Measurements from ENCODE around the gene EBF3. TPM values are rescaled to one million over a fixed set of nuclear protein-coding genes. Genes with fewer than 3 reads are reported as not detected.

EBF3 gene
- total and polyA plus RNA-seq, 2 donors = 5.1 to 29.4 TPM

DNA sequence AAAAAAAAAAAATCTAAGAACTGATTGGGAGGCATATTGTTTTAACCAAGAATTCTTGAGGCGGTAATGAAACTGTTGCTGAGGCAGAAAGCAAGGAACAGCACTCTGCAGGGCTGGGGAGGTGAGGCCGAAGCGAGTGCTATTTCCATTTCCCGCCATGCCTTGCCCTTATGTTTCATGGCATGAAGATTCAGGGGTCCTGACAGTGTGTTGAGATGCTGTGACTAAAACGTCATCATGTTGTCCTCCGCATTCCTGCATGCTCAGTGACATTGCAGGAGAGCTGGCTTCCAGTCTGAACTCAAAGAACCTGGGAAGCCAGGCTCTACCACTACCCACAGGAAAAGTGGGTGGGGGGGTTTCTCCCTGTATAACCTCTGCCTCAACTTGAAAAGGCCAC lies 85.2 kb downstream of the EBF3 start:
- H3K4me3 ChIP-seq (ENCODE audit: low read depth, low read length) = no peak overlapping the region
- H3K36me3 ChIP-seq (ENCODE audit: insufficient read depth) = no peaks in the 10 kb centered on the region
- WGBS = 89% methylated on average over 6 of the region's 6 CpGs
- no peak for DNase-seq (ENCODE audit: extremely low spot score)
- no peak overlapping the region for H3K27ac ChIP-seq (ENCODE audit: low read depth)
- no peaks in the 10 kb centered on the region for H3K4me1 ChIP-seq (ENCODE audit: insufficient read depth)

DNA sequence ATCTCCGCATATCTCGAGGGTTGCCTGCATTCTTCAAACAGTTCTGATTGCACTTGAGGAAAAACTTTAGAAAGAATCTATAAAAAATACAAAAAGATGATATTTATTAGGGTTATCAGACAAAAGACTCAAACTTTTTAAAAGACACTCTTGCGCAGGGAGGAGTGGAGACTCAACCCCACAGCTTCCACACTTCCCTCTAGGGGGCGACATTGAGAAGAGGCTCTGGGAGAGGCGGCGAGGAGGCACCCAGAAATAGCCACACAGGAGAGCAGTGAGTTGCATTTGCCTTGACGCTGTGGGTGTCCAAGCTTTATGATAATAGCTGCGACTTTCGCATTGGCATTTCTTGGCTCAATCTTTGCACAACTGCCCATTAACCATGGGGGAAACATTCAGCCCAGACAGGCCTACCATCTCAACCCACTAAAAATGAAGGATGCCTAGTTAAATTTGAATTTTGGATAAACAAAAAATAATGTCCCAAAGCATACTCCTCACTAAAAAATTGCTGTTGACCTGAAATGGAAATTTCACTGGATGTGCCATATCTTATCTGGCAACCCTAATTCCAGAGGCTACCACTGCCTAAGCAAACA lies 86.2 kb downstream of the EBF3 start:
- 76% methylated on average over 9 of the region's 9 CpGs for WGBS
- H3K4me1 ChIP-seq (ENCODE audit: insufficient read depth) = no peaks in the 10 kb centered on the region
- no peaks in the 10 kb centered on the region for H3K36me3 ChIP-seq (ENCODE audit: insufficient read depth)
- no peak for DNase-seq (ENCODE audit: extremely low spot score)
- no peak overlapping the region for H3K27ac ChIP-seq (ENCODE audit: low read depth)
- H3K4me3 ChIP-seq (ENCODE audit: low read depth, low read length) = no peak overlapping the region

DNA sequence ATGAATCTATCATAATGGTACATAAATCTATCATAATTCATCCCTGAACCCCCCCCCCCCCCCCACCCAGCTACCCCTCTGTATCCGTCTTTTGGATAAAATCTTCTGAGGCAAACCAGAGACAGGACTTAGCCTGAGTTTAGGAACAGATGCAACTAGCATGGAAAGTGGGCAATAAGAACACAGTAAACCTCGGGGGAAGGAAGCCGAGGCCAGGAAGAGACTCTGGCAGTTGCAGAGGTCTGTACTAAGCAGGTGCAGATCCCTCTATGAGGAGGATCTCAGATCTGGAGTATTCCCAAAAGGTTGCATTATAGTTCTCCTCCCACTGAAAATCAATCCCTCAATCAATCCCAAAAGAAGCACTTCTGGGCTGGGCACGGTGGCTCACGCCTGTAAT lies 87.2 kb downstream of the EBF3 start:
- WGBS = 73% methylated on average over 5 of the region's 5 CpGs
- no peak for DNase-seq (ENCODE audit: extremely low spot score)
- no peaks in the 10 kb centered on the region for H3K36me3 ChIP-seq (ENCODE audit: insufficient read depth)
- no peak overlapping the region for H3K4me3 ChIP-seq (ENCODE audit: low read depth, low read length)
- H3K27ac ChIP-seq (ENCODE audit: low read depth) = no peak overlapping the region
- H3K4me1 ChIP-seq (ENCODE audit: insufficient read depth) = no peaks in the 10 kb centered on the region

DNA sequence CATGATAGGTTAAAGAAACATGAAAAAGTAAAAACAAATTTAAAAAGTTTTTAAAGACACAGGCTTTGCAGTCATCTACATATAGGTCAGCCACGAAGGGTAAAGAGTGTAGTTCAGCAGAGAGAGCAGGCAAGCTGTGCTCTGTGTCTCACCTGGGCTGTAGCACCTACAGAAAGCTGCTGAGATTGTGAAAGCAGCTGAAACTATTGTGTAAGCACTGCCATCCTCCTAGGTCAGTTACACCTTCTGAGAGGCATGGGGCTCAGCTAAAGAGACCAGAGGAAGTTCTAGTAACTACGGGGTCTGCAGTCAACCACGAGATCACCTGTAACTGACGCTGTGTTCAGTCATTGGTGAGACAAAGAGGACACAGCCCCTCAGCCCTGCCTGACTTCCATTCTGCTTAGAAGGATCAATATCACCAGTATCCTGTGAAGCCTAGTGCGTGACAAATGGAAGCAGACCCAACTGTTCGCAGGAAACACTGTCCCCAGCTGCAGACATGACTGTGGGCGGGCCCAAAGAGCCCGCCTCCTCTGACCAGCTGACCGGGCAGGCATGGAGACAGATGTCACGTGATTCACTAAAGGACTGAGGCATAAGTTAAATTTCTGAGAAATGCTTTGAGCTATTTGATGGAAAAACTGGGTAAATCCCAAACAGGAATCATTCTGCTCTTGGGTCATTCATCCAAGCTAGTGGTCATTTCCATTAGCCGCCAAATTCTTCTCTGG lies 87.9 kb downstream of the EBF3 start:
- no peak for DNase-seq (ENCODE audit: extremely low spot score)
- Histone ChIP-seq H3K27ac (ENCODE audit: low read depth) (no peak overlapping the region), H3K36me3 (ENCODE audit: insufficient read depth) (no peaks in the 10 kb centered on the region), H3K4me1 (ENCODE audit: insufficient read depth) (no peaks in the 10 kb centered on the region), H3K4me3 (ENCODE audit: low read depth, low read length) (no peak overlapping the region)
- 83% methylated on average over 11 of the region's 11 CpGs for WGBS

DNA sequence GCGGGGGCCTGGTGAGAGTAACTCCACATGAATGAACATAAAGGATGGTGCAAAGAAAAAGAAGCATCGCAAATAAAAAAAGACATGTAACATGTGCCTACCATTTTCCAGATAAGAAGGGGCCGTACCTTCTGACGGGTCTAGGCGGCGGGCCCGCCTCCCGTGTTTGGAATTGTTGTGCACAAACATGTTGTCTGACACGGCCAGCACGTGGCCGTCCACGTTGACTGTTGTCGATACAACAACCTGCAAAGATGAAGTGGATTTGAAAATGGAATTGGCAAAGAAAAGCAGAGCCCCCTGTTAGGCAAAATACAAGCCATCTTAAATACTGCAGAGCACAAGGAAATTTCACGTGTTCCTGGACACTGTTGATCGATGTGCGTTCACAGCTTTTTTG lies 90.7 kb downstream of the EBF3 start:
- H3K36me3 ChIP-seq (ENCODE audit: insufficient read depth) = no peaks in the 10 kb centered on the region
- H3K27ac ChIP-seq (ENCODE audit: low read depth) = no peak overlapping the region
- DNase-seq (ENCODE audit: extremely low spot score) = no peak
- H3K4me1 ChIP-seq (ENCODE audit: insufficient read depth) = peaks cover 2% of the 10 kb centered on the region
- WGBS = 94% methylated on average over 16 of the region's 16 CpGs
- H3K4me3 ChIP-seq (ENCODE audit: low read depth, low read length) = no peak overlapping the region

DNA sequence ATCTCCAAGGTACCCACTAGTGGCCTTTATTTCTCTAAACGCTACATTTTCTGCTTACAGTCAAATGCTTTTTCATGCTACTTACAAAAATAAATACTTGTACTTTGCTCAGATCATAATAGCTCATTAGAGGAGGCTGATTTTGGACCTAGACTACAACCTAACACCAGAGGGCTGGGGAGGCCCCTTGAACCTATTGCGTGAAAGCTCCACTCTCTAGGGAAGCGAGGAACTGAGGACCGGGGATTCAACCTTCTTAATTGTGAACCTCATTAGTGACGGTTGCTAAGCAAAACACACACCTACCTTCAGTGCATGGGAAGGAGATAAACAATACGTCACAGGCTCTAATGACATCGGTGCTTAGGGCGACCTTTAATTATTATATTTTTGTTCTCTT lies 92.1 kb downstream of the EBF3 start:
- DNase-seq (ENCODE audit: extremely low spot score) = no peak
- Histone ChIP-seq H3K36me3 (ENCODE audit: insufficient read depth) (no peaks in the 10 kb centered on the region), H3K4me3 (ENCODE audit: low read depth, low read length) (no peak overlapping the region), H3K27ac (ENCODE audit: low read depth) (no peak overlapping the region), H3K4me1 (ENCODE audit: insufficient read depth) (peaks cover 2% of the 10 kb centered on the region)
- WGBS = 91% methylated on average over 8 of the region's 8 CpGs

DNA sequence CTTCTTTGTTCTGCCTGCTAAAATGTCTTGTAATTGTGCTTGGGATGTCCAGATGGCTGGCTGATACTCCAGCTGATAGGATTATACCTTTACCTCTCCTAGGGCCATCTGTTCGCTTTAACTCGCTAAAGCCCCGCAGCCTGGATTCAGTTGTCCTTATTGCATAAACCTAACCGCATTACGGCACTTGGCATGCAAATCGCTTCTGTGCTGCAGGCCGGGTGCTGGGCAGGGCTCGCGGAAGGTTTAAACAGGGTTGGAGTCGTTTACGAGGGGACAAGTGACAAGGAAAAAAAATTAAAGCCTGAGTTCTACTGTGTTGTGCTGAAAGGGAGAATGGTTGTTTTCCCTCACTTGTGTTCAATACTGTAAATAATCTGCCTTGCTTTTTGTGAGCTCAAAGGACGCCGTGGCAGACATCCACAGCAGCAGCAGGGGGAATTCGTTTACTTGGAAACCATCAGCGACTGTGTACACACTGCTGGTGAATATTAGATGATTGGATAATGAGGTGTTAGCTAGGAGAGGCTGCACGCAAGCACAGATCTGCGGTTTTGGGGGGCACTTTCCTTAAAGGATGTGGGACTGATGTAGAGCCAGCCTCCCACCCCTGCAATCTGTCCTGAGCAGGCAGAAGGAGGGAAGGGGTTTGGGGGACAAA lies 93.0 kb downstream of the EBF3 start:
- DNase-seq (ENCODE audit: extremely low spot score) = peak; percentile 21
- Histone ChIP-seq H3K4me3 (ENCODE audit: low read depth, low read length) (no peak overlapping the region), H3K36me3 (ENCODE audit: insufficient read depth) (no peaks in the 10 kb centered on the region), H3K4me1 (ENCODE audit: insufficient read depth) (peaks cover 2% of the 10 kb centered on the region), H3K27ac (ENCODE audit: low read depth) (no peak overlapping the region)
- WGBS = 29% methylated on average over 17 of the region's 17 CpGs

DNA sequence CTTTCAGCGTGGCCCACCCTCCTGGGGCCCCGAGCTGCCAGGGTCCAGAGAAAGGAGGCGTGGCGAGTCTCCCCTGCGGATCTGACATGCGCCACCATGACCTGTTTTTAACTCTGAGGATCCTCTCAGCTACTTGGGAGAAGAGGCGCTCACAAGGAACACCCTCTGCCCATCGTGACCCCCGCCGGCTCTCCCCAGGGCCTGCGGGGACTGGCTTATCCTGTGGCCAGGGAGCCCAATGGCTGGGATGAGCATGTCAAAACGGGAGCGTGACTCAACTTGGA lies 93.7 kb downstream of the EBF3 start:
- peaks cover 2% of the 10 kb centered on the region for H3K4me1 ChIP-seq (ENCODE audit: insufficient read depth)
- no peak overlapping the region for H3K27ac ChIP-seq (ENCODE audit: low read depth)
- WGBS = 94% methylated on average over 13 of the region's 13 CpGs
- H3K36me3 ChIP-seq (ENCODE audit: insufficient read depth) = no peaks in the 10 kb centered on the region
- no peak for DNase-seq (ENCODE audit: extremely low spot score)
- H3K4me3 ChIP-seq (ENCODE audit: low read depth, low read length) = no peak overlapping the region

DNA sequence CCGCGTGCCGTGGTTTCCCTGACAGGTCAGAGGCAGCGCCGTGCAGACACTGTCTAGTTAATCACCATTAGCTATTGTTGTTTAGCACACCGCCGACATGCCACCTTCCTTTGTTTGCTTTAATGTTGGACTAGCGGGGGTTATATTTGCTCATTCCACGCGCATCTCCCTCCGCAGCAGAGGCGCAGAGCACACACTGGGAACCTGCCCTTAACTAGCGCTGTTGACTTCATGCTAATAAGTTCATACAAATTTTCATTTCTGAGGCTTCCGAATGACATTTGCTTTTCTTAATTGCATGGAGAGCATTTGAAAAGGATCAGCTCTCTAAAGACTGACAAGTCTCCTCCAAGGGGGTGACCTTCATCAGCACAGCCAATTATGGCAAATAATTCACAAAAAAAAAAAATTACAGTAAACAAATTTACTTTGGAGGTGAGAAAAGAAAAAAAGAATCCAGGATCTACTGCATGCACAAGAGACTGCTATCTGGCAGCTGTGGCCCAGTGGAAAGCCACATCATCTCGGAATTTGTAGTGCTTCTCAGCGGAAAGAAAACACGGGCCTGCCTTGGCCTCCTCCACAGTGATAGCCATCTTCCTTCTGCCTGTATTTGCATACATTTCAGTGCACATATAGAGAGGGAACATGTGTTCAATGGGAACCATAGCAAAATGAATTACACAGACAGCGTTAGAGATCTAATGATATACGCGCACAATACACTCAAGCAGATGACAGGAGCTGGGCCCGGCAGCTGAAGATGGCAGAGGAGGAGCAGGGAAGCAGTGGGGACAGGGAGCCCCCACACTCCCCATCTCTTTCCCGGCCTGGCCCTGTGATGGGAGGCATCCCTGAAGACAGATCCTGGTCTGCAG lies 94.2 kb downstream of the EBF3 start:
- Histone ChIP-seq H3K4me3 (ENCODE audit: low read depth, low read length) (no peak overlapping the region), H3K4me1 (ENCODE audit: insufficient read depth) (peaks cover 2% of the 10 kb centered on the region), H3K27ac (ENCODE audit: low read depth) (no peak overlapping the region), H3K36me3 (ENCODE audit: insufficient read depth) (no peaks in the 10 kb centered on the region)
- no peak for DNase-seq (ENCODE audit: extremely low spot score)
- WGBS = 95% methylated on average over 22 of the region's 22 CpGs

DNA sequence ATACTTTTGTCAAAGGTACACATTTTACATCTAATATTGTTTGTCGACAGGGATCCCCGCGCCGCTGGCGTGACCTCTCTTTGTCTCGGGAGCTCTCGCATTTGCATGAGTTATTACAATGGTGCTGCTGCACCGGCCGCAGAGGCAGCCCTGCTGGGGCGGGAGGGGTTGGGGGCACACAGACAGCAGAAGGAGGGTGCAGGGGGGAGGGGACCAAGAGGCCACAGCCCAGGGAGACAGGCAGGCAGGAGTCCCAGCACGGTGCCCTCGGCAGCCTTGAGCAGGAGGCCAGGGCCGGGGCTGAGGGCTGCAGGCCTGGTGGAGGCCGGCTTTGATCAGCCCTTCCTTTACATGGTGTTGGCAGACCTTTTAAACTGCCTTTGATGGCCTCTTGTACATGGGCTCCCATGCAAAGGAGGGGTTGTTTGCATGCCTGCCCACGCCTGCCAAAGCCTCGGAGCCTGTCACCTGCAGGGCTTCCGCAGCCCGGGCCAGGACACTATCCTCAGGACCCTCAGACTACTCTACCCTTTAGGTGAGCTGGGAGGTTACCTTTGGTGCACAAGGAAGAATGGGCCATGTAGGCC lies 95.5 kb downstream of the EBF3 start:
- Histone ChIP-seq H3K27ac (ENCODE audit: low read depth) (no peak overlapping the region), H3K4me3 (ENCODE audit: low read depth, low read length) (no peak overlapping the region), H3K4me1 (ENCODE audit: insufficient read depth) (peaks cover 2% of the 10 kb centered on the region), H3K36me3 (ENCODE audit: insufficient read depth) (no peaks in the 10 kb centered on the region)
- DNase-seq (ENCODE audit: extremely low spot score) = no peak
- 86% methylated on average over 18 of the region's 18 CpGs for WGBS

DNA sequence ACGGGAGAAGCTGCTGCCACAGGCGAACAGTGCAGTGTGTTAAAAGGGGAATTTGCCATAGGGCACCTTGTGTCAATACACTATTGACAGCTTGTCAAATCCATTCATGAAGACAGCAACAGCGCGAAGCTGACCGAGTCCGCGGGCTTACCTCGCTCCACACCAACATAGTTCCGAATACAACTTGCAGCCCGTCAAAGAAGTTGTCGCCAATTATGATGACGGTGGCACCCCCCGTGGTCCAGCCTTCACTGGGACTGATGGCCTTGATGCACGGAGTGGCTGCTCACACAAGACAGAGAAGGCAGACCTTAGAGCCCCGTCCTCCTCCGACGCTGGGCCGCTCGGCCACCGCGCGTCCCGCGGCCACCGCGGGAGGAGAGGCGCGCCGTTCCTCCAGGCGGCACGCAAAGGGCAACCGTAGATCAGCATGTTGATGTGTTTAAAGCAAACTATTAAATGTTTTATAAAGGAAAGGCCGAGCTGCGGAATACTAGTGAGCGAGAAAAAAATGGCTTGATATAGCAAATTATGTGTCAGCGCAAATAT lies 96.4 kb downstream of the EBF3 start:
- H3K4me3 ChIP-seq (ENCODE audit: low read depth, low read length) = no peak overlapping the region
- WGBS = 96% methylated on average over 36 of the region's 36 CpGs
- peaks cover 2% of the 10 kb centered on the region for H3K4me1 ChIP-seq (ENCODE audit: insufficient read depth)
- no peaks in the 10 kb centered on the region for H3K36me3 ChIP-seq (ENCODE audit: insufficient read depth)
- H3K27ac ChIP-seq (ENCODE audit: low read depth) = no peak overlapping the region
- DNase-seq (ENCODE audit: extremely low spot score) = no peak

DNA sequence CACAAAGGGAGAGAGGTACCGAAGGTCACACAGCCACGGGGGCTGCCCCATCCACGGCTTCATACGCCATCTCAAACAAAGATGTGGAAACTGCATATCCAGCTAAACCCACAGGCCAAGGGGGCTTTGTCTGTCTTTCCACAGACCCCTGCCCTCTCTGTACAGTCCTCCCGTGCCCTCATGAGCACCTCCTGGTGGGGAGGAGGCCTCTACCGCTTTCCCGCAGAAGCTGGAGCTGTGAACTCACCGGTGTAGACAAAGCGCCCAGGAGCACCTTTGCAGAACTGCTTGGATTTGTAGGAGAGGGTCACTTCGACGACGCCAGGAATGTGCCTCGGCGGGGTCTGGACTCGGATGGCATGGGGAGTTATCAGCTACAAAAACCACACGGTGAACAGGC lies 97.2 kb downstream of the EBF3 start:
- Histone ChIP-seq H3K4me1 (ENCODE audit: insufficient read depth) (peaks cover 2% of the 10 kb centered on the region), H3K4me3 (ENCODE audit: low read depth, low read length) (no peak overlapping the region), H3K27ac (ENCODE audit: low read depth) (no peak overlapping the region), H3K36me3 (ENCODE audit: insufficient read depth) (peaks cover 2% of the 10 kb centered on the region)
- WGBS = 89% methylated on average over 16 of the region's 16 CpGs
- no peak for DNase-seq (ENCODE audit: extremely low spot score)

DNA sequence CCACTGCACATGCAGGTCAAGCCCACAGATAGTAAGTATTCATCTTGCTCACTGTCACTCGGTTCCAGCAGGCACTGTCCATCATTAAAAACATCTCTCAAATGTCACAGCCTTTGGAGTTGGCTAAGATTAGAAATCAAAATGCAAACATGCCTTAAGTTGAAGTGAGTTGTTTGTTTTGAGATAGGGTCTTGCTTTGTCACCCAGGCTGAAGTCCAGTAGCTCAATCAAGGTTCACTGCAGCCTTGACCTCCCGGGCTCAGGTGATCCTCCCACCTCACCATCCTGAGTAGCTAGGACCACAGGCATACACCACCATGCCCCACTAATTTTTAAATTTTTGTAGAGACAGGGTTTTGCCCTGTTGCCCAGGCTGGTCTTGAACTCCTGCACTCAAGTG lies 98.1 kb downstream of the EBF3 start:
- Histone ChIP-seq H3K36me3 (ENCODE audit: insufficient read depth) (peaks cover 2% of the 10 kb centered on the region), H3K4me1 (ENCODE audit: insufficient read depth) (peaks cover 2% of the 10 kb centered on the region), H3K4me3 (ENCODE audit: low read depth, low read length) (no peak overlapping the region), H3K27ac (ENCODE audit: low read depth) (no peak overlapping the region)
- DNase-seq (ENCODE audit: extremely low spot score) = no peak
- WGBS = 92% methylated on average over 2 of the region's 2 CpGs
